Activated T-cell treated with anti-CD3 and anti-CD28 coated beads, Interleukin-2, amount 50 U/mL, for 1 hour (primary cell): ENCODE results near the gene CELF5.

Experiments used
- DNase-seq: peaks from one replicate; pipeline ENCODE4 v3.0.0-alpha.2; 2020

CELF5 gene

GRCh38 chr19:3224346-3225168 is at the start of gene CELF5:
CELF5 (plus strand) TSS chr19:3224661; CDS start chr19:3224740, 79 bp downstream.
- peak; percentile 73 for DNase-seq

DNA sequence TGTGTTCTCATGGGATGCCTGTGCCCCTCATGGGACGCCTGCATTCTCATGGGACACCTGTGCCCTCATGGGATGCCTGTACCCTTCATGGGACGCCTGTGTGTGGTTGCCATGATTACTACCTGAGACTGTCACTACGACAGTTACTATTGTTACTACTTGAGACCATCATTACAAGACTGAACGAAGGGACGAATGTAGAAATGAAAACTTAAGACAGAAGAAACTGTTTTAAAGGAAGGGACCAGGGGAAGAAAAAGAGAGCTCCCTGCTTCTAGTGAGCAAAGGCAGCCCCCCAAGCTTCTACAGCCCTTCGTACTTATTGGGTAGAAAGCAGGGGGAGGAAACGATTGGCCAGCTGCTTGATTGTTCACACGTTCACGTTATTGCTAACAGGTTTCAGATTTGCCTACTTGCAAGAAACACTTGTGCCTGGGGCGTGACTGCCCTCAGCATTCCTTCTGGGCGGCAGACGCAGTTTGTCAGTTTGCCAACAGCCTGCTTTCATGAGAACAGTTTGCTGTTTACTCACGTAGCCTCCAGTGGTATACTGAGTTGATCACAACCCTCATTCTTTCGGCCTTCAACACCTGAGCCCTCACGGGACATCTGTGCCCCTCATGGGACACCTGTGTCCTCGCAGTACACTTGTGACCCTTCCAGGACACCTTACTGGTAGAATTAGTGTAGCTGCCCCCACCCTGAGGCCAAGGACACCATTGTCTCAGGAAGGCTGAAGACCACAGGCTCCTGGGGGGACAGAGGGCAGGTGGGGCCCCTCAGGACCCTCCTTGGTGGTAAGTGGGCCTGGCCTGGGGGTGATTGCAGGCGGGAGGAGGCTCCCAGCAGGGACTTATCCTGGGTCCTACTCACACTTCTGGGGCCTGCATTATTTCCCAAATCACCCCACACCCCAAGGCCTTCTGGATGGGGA is 48.4 kb upstream of the CELF5 start:
- peak; percentile 57 for DNase-seq

DNA sequence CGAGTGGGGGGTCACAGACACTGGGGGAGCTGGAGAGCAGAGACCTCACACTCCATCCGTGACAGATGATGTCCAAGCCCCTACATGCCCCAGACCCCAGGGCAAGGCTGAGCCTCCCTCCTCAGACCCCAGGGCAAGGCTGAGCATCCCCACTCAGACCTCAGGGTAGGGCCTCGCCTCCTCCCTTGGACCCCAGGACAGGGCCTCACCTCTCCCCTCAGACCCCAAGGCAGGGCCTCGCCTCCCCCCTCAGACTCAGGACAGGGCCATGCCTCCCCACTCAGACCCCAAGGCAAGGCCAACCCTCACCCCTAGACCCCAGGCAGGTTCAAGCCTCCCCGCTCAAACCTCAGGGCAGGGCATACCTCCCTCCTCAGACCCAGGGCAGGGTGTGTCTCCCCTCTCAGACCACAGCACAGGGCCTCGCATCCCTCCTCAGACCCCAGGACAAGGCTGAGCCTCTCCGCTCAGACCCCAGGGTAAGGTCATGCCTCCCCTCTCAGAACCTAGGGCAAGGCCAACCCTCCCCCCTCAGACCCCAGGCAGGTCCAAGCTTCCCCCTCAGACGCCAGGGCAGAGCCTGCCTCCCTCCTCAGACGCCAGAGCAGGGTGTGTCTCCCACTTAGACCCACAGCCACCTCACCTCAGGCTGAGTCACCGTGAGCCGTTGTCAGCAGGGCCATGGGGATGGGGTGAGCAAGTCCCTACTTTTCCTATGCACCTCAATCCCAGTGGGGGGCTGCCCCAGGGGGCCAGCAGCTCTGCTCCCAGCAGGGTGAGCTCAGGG is 47.6 kb upstream of the CELF5 start:
- peak; percentile 79 for DNase-seq

DNA sequence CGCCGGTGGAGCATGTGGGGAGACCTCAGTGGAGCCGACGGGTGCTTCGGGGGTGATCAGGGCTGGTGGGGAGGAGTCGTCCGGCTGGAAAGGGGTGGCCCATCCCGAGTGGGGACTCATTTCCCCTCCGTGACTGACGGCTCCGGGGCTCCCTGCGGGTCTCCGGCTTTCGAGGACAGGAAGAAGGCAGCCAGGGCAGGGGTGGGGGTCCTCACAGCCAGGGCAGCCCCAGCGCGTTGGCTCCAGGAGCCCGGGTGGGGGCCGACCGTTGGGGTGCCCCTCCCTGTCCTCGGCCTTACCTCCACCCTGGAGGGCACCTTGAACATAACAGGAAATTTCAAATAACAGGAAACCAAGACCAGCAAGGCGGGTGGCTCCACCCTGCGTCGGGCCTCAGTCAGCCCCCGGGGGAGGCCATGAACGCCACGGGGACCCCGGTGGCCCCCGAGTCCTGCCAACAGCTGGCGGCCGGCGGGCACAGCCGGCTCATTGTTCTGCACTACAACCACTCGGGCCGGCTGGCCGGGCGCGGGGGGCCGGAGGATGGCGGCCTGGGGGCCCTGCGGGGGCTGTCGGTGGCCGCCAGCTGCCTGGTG is 46.0 kb upstream of the CELF5 start, which contains the start of gene S1PR4:
Gene S1PR4, plus strand, starts transcription at position 393 of the 596 bp plus-strand sequence. Its CDS starts 24 bp downstream, at position 417.
- peak; percentile 76 for DNase-seq

GRCh38 chr19:3178973-3179738 is 45.3 kb upstream of the CELF5 start:
- no peak for DNase-seq

DNA sequence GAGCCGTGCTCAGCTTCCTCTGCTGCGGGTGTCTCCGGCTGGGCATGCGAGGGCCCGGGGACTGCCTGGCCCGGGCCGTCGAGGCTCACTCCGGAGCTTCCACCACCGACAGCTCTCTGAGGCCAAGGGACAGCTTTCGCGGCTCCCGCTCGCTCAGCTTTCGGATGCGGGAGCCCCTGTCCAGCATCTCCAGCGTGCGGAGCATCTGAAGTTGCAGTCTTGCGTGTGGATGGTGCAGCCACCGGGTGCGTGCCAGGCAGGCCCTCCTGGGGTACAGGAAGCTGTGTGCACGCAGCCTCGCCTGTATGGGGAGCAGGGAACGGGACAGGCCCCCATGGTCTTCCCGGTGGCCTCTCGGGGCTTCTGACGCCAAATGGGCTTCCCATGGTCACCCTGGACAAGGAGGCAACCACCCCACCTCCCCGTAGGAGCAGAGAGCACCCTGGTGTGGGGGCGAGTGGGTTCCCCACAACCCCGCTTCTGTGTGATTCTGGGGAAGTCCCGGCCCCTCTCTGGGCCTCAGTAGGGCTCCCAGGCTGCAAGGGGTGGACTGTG is 44.6 kb upstream of the CELF5 start:
- peak; percentile 43 for DNase-seq

GRCh38 chr19:3183721-3184641 is 40.5 kb upstream of the CELF5 start:
- no peak for DNase-seq

- DNase-seq: peak; percentile 76
Measured at GRCh38 chr19:3184847-3185460, 39.5 kb upstream of the CELF5 start.

DNA sequence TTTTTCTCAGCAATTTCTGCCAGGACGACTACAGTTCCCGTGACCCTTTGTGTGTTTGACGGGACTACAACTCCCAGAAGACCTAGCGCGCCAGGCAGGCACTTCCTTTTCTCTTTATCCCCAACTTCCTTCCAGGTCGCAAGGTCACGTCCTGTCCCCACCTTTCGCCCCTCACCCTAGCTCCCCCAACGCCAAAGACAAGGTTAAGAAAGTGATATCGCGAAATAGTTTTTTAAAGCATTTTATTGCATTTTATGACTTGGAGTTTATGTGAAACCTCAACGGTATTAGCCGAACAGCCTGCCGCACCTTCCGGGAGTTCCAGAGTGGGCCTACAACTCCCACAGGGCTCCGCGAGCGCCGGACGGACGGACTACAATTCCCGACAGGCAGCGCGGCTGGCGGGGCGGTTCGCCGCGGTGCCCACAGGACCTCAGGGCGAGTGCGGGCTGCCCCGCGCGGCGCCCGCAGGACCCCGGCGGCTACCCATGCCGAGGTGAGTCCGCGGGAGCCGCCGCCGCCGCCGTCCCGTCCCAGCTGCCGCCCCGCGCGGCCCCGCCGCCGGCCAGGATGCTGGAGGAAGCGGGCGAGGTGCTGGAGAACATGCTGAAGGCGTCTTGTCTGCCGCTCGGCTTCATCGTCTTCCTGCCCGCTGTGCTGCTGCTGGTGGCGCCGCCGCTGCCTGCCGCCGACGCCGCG is 38.9 kb upstream of the CELF5 start, which contains the start of gene NCLN:
Gene NCLN, plus strand, starts transcription at position 470 of the 699 bp plus-strand sequence. Its CDS starts 101 bp downstream, at position 571.
- peak; percentile 96 for DNase-seq

- no peak for DNase-seq
Measured at GRCh38 chr19:3186160-3186688, 38.2 kb upstream of the CELF5 start.

- no peak for DNase-seq
Measured at GRCh38 chr19:3186891-3187661, 37.4 kb upstream of the CELF5 start.

DNA sequence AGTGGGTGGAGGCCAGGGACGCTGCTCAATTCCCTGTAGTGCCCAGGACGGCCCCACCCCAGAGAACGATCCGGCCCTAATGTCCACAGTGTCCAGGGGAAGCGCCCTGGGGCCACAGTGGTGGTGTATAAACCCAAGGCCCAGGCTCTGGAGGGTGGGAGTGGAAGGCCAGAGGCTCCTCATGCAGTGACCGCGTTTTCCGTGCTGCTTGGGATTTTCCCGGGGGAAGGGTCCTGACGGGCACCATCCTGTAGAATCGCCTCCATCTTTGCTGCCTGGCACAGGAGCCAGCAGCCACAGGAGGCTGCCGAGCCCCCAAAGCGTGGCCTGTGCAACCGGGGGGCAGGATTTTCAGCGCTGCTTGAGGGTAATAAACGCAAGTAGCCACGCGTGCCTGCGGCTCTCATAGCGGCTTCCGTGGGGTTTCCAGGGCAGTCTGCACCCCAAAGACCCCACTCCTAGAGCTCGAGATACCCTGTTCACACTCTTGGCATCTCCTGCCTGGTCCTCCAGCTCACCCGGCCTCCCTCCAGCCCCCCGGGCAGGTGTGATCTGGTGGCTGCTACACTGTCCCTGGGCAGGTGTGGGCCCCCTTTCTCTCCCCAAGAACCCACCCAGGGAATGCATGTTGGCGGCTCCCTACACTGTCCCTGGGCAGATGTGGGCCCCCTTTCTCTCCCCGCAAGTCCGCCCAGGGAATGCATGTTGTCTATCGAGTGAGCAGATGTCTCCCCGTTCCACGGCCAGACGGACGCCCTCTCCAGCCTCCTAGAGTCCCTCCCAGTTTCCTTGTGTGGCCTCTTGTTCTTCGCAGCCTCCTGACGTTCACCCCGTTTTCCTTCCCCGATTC is 36.6 kb upstream of the CELF5 start:
- DNase-seq: no peak

DNA sequence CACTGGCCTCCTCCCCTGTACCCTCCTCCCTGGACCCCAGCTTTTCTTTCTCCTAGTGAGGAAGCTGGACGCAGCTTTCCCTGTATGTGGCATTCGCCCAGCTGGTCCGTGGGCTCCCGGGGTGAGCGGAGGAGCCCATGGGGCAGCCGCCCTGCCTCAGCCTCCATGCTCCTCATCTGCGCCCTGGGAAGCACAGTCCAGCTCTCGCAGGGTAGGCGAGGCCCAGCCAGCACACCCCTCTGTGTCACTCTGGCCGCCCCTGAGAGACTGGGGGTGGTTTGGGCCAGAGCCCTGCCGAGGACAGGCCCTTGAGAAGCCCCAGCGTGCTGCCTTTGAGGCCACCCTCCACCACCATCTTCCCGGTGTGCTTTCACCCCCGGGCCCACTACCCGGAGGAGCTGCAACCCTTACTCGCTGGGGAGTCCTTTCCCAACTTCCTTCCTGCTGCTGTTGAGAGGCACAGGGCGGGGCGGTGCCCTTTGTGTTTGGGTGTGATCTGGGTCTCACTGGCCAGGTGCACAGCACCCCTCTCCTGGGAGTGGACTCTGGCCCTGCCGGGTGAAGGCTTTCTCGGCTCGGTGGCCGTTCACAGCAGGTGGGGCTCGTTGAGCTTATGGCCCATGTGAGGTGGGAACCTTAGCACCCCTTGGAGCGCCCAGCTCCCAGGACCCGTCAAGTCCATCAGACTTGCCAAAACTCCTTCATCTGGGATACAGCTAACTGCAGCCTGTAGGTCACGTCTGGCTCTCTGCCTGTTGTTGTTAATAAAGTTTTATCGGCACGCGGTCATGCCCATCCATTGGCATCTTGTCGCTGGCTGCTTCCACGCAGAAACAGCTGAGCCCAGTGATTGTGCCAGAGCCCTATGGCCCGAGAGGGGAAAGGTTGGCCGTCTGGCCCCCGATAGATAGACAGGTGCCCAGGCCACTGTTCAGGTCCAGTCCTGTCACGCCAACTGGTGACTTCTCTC is 35.5 kb upstream of the CELF5 start:
- DNase-seq: no peak

GRCh38 chr19:3189702-3190469 is 34.6 kb upstream of the CELF5 start:
- DNase-seq: no peak

DNA sequence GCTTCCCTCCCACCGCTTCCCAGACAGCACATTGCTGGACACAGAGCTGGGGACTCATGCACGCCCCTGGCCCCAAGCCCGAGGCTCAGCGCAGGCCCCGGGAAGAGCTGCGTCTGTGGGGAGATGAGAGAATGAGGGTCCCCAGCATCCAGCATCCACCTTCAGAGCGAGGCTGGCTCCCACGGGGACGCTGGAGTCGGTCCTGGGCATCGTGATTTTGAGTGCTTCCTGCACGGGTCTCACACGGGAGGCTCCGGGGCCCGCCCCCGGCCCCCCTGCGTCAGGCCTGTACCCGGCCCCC is 34.0 kb upstream of the CELF5 start:
- DNase-seq: no peak
